Measurements from ENCODE around the gene TMEM63B.

- TF ChIP-seq CTCF (IDR thresholded peaks at IDR 0.05) (no peak), RFX5 (IDR thresholded peaks at IDR 0.05) (no peak), CEBPB (IDR thresholded peaks at IDR 0.05) (no peak), EP300 (IDR thresholded peaks at IDR 0.05) (no peak), POLR2A (IDR thresholded peaks at IDR 0.05; ENCODE audit: low read length) (no peak), KDM5A (IDR thresholded peaks at IDR 0.05) (no peak), FOSL2 (IDR thresholded peaks at IDR 0.05) (no peak), FOSL2 (CRISPR knock-in tag; IDR thresholded peaks at IDR 0.05) (no peak), JUN (IDR thresholded peaks at IDR 0.05) (no peak), CHD2 (IDR thresholded peaks at IDR 0.05; ENCODE audit: low read length, partially characterized antibody) (no peak), USF2 (IDR thresholded peaks at IDR 0.05) (no peak)
Measured at GRCh38 chr6:44157152-44157521, 29.8 kb downstream of the TMEM63B start.
